ENCODE results near the gene SORCS2. TPM values are rescaled to one million over a fixed set of nuclear protein-coding genes. Genes with fewer than 3 reads are reported as not detected.

SORCS2 gene
- total RNA-seq, 1 experiment from 2014 or later, result 4.1 TPM

DNA sequence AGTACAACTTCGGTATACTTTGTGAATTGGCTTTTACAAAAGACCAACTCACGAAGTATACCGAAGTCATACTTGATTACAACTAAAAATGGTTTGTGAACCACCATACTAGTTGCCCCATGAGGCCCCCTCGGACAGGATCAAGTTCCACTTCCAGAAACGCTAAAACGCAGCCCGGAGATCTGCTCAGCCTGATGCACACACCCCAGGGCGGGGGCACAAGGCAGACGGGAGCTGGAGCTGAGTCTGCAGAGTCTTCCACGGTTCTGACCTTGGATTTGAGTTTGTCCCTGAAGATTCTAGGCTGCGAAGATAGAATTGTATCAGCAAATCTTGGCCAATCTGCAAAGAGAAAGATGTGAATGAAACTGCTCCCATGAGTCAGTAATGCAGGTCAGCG lies 118.1 kb downstream of the SORCS2 start:
- no peak for DNase-seq
- H3F3A ChIP-seq (ENCODE audit: low read length, unreplicated experiment), result no peaks in the 10 kb centered on the region
- H3K27ac ChIP-seq (ENCODE audit: low read length), result no peak overlapping the region
- no peak for ATAC-seq
- no peaks in the 10 kb centered on the region for H3K9me3 ChIP-seq (ENCODE audit: low read length)
- ChIA-PET POLR2A (ENCODE audit: unreplicated experiment) (no interaction called here), CTCF (no interaction called here)
- H3K36me3 ChIP-seq (ENCODE audit: low read depth, low read length), result no peaks in the 10 kb centered on the region
- H3K4me3 ChIP-seq (ENCODE audit: low read length), result no peak overlapping the region
- intact Hi-C loops (cut with micrococcal nuclease), result no loop called here
- H3K4me2 ChIP-seq (ENCODE audit: low read length), result no peak overlapping the region
- H3K9ac ChIP-seq (ENCODE audit: low read length), result no peak overlapping the region
- H3K4me1 ChIP-seq (ENCODE audit: insufficient read depth, low read length), result no peaks in the 10 kb centered on the region
- H4K20me1 ChIP-seq (ENCODE audit: low read length), result no peaks in the 10 kb centered on the region
- TF ChIP-seq, protein P1, sequence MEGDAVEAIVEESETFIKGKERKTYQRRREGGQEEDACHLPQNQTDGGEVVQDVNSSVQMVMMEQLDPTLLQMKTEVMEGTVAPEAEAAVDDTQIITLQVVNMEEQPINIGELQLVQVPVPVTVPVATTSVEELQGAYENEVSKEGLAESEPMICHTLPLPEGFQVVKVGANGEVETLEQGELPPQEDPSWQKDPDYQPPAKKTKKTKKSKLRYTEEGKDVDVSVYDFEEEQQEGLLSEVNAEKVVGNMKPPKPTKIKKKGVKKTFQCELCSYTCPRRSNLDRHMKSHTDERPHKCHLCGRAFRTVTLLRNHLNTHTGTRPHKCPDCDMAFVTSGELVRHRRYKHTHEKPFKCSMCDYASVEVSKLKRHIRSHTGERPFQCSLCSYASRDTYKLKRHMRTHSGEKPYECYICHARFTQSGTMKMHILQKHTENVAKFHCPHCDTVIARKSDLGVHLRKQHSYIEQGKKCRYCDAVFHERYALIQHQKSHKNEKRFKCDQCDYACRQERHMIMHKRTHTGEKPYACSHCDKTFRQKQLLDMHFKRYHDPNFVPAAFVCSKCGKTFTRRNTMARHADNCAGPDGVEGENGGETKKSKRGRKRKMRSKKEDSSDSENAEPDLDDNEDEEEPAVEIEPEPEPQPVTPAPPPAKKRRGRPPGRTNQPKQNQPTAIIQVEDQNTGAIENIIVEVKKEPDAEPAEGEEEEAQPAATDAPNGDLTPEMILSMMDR (conservative IDR thresholded peaks at IDR 0.05; ENCODE audit: low read depth, low read length), result no peak
- TF ChIP-seq EZH2 (IDR thresholded peaks at IDR 0.05; ENCODE audit: low read length, unreplicated experiment), result no peak
- no peak for TF ChIP-seq EZH2phosphoT487 (IDR thresholded peaks at IDR 0.05; ENCODE audit: borderline replicate concordance, low read length)
- no TSS peak for BruUV-seq (replicated peaks)
- no peaks in the 10 kb centered on the region for H3K9me2 ChIP-seq (replicated peaks; ENCODE audit: low read length)
- no peaks in the 10 kb centered on the region for H3K79me2 ChIP-seq (ENCODE audit: low read length)
- H2AFZ ChIP-seq (ENCODE audit: low read length), result no peak overlapping the region
- H3K27me3 ChIP-seq (ENCODE audit: low read length), result no peaks in the 10 kb centered on the region

GRCh38 chr4:7311205-7311604 lies 118.9 kb downstream of the SORCS2 start:
- H3K4me2 ChIP-seq (ENCODE audit: low read length), result no peak overlapping the region
- H3K36me3 ChIP-seq (ENCODE audit: low read depth, low read length), result no peaks in the 10 kb centered on the region
- H3K9ac ChIP-seq (ENCODE audit: low read length), result no peak overlapping the region
- POLR2A ChIA-PET (ENCODE audit: unreplicated experiment), result no interaction called here
- DNase-seq (no peak), ATAC-seq (no peak)
- no peaks in the 10 kb centered on the region for H3F3A ChIP-seq (ENCODE audit: low read length, unreplicated experiment)
- no peaks in the 10 kb centered on the region for H3K27me3 ChIP-seq (ENCODE audit: low read length)
- no peaks in the 10 kb centered on the region for H3K9me2 ChIP-seq (replicated peaks; ENCODE audit: low read length)
- H3K4me3 ChIP-seq (ENCODE audit: low read length), result no peak overlapping the region
- H3K4me1 ChIP-seq (ENCODE audit: insufficient read depth, low read length), result no peaks in the 10 kb centered on the region
- H3K9me3 ChIP-seq (ENCODE audit: low read length), result no peaks in the 10 kb centered on the region
- H2AFZ ChIP-seq (ENCODE audit: low read length), result no peak overlapping the region
- H4K20me1 ChIP-seq (ENCODE audit: low read length), result no peaks in the 10 kb centered on the region
- BruUV-seq (replicated peaks), result no TSS peak
- H3K27ac ChIP-seq (ENCODE audit: low read length), result no peak overlapping the region
- no peaks in the 10 kb centered on the region for H3K79me2 ChIP-seq (ENCODE audit: low read length)
- CTCF ChIA-PET, result no interaction called here
- intact Hi-C loops (cut with micrococcal nuclease), result no loop called here
- TF ChIP-seq EZH2 (IDR thresholded peaks at IDR 0.05; ENCODE audit: low read length, unreplicated experiment) (no peak), EZH2phosphoT487 (IDR thresholded peaks at IDR 0.05; ENCODE audit: borderline replicate concordance, low read length) (no peak)
- TF ChIP-seq, protein P1 (conservative IDR thresholded peaks at IDR 0.05; ENCODE audit: low read depth, low read length), result no peak

GRCh38 chr4:7312691-7313090 lies 120.4 kb downstream of the SORCS2 start:
- Histone ChIP-seq H2AFZ (ENCODE audit: low read length) (no peak overlapping the region), H3K36me3 (ENCODE audit: low read depth, low read length) (no peaks in the 10 kb centered on the region), H3K9ac (ENCODE audit: low read length) (no peak overlapping the region), H3F3A (ENCODE audit: low read length, unreplicated experiment) (no peaks in the 10 kb centered on the region), H3K9me2 (replicated peaks; ENCODE audit: low read length) (no peaks in the 10 kb centered on the region), H3K4me2 (ENCODE audit: low read length) (no peak overlapping the region), H3K9me3 (ENCODE audit: low read length) (no peaks in the 10 kb centered on the region), H3K4me3 (ENCODE audit: low read length) (no peak overlapping the region), H3K27me3 (ENCODE audit: low read length) (no peaks in the 10 kb centered on the region), H3K27ac (ENCODE audit: low read length) (no peak overlapping the region), H3K79me2 (ENCODE audit: low read length) (no peaks in the 10 kb centered on the region), H4K20me1 (ENCODE audit: low read length) (no peaks in the 10 kb centered on the region), H3K4me1 (ENCODE audit: insufficient read depth, low read length) (no peaks in the 10 kb centered on the region)
- TF ChIP-seq, protein P1 (conservative IDR thresholded peaks at IDR 0.05; ENCODE audit: low read depth, low read length), result no peak
- TF ChIP-seq EZH2 (IDR thresholded peaks at IDR 0.05; ENCODE audit: low read length, unreplicated experiment) (no peak), EZH2phosphoT487 (IDR thresholded peaks at IDR 0.05; ENCODE audit: borderline replicate concordance, low read length) (no peak)
- DNase-seq, result no peak
- intact Hi-C loops (cut with micrococcal nuclease), result no loop called here
- ATAC-seq, result no peak
- POLR2A ChIA-PET (ENCODE audit: unreplicated experiment), result no interaction called here
- no TSS peak for BruUV-seq (replicated peaks)
- CTCF ChIA-PET, result no interaction called here

All from PC-3 (cell line).